GM21367 (cell line): Measurements from ENCODE around the gene NFATC3.
"Not testable (repeated sequence)": the region's sequence is repeated elsewhere in the genome, so short reads cannot be mapped to it uniquely, and the experiment has no call there.

Experiments used
- ATAC-seq: cut with Tn5 transposase; IDR thresholded peaks from one replicate; pipeline ENCODE4 v1.9.1; 2021; ENCODE audit not compliant: unreplicated experiment

Gene NFATC3

GRCh38 chr16:68115851-68116250, 30.7 kb downstream of the NFATC3 start:
- no peak for ATAC-seq

GRCh38 chr16:68116256-68116867, 31.2 kb downstream of the NFATC3 start:
- no peak for ATAC-seq

- ATAC-seq, result no peak
Measured at GRCh38 chr16:68117884-68118283, 32.7 kb downstream of the NFATC3 start.

DNA sequence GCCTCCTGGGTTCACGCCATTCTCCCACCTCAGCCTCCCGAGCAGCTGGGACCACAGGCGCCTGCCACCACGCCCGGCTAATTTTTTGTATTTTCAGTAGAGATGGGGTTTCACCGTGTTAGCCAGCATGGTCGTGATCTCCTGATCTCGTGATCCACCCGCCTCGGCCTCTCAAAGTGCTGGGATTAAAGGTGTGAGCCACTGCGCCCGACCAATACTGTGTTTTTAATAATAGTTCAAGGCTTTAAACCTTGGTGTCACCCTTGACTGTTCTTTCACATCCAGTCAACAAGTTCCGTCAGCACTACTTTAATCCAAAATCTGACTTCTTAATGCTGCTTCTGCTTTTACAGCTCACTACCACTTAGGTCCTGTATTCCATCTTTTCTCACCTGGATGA, 33.8 kb downstream of the NFATC3 start:
- ATAC-seq, result not testable (repeated sequence)

DNA sequence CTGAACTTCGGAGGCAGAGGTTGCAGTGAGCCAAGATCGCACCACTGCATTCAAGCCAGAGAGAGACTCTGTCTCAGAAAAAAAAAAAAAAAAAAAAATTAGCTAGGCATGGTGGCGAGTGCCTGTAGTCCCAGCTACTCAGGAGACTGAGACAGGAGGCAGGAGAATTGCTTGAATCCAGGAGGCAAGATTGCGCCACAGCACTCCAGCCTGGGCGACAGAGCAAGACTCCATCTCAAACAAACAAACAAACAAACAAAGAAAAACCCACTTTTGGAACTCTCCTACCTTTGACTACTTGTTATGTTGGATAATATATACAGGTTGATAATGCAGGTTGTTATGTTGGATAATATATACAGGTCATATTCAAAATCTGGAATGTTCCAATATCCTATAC, 35.3 kb downstream of the NFATC3 start:
- ATAC-seq, result not testable (repeated sequence)

DNA sequence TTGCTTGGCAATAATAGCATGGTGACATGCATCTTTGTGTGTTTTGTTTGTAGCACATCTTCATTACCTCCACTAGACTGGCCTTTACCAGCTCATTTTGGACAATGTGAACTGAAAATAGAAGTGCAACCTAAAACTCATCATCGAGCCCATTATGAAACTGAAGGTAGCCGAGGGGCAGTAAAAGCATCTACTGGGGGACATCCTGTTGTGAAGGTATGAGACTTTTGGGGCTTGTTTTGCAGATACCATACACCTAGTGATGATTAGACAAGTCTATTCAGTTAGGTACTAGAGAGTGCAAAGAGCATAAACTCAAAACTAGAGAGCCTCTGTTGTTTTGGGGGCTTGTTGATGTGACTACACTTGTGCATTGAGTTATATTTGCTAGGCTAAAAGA, 41.2 kb downstream of the NFATC3 start:
- no peak for ATAC-seq

DNA sequence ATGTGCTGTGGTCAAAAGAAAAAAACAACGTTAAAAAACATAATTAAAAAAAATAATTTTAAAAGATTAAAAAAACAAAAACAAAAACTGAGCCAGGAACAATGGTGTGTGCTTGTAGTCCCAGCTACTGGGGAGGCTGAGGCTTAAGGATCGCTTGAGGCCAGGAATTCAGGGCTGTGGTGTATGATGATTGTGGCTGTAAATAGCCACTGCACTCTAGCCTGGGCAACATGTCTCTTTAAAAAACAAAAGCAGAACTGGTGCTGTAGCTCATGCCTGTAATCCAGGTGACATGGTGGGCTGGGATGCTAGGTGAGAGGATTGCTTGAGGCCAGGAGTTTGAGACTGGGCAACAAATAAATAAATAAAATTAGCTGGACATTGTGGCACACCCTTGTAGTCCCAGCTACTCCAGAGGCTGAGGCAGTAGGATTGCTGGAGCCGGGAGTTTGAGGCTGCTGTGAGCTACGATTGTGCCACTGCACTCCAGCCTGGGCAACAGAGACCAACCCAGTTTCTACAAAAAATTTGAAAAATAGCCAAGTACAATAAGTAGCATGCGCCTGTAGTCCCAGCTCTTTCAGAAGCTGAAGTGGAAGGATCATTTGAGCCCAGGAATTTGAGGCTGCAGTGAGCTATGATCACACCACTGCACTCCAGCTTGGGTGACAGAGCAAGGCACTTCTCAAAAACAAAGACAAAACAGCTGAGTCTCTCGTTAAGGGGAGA, 43.6 kb downstream of the NFATC3 start:
- no peak for ATAC-seq

DNA sequence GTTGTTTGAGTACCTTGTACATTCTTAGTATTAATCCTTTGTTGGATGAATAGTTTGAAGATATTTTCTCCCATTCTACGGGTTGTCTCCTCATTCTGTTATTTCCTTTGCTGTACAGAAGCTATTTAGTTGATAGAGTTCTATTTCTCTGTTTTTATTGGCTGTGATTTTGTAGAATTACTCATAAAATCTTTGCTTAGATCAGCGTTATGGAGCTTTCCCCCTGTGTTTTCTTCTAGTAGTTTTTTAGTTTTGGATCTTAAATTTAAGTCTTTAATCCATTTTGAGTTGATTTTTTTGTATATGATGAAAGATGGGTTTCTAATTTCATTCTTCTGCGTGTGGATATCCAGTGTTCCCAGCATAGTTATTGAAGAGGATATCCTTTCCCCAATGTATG, 45.4 kb downstream of the NFATC3 start:
- ATAC-seq, result no peak

DNA sequence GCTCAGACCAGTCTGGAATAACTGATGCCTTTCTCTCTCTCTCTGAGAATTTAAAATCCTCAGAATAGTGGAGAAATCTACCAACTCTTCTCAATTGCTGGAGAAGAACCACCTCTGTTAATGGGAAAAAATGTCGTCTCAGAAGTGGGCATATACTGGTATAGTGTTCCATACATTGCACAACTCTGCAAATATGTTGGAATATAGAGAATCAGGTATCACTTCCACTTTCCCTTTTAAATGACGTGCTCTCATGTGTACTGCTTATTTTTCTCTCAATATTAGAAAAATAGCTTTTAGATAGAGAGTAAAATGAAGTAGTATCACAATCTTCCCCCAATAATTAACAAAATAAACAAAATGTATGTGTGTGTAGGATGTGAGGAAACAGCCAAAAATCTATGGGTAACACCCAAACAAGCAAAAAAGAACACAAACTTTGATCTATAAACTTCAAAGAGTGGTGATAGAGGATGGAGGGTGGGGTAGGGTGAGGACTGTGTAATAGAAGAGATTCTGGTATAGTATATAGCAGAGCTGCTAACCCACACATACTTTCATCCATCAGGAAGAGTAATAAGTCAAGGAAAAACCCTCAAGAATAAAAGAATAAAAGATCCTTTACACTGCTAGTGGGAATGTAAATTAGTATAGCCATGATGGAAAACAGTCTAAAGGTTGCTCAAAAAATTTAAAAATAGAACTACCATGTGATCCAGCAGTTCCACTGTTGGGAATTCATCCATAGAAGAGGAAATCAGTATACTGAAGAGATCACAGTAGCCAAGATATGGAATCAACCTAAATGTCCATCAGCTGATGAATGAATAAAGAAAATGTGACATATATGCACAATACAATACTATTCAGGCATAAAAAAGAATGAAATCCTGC, 46.9 kb downstream of the NFATC3 start:
- no peak for ATAC-seq

DNA sequence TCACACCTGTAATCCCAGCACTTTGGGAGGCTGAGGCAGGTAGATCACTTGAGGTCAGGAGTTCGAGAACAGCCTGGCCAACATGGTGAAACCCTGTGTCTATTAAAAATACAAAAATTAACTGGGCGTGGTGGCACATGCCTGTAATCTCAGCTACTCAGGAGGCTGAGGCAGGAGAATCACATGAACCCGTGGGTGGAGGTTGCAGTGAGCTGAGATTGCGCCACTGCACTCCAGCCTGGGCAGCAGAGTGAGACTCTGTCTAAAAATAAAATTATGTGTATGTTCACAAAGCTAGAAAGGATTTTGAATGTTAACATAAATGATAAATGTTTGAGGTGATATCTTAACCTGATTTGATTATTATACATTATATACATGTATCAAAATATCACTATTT, 47.8 kb downstream of the NFATC3 start:
- ATAC-seq, result not testable (repeated sequence)

- no peak for ATAC-seq
Measured at GRCh38 chr16:68134644-68135043, 49.5 kb downstream of the NFATC3 start.

DNA sequence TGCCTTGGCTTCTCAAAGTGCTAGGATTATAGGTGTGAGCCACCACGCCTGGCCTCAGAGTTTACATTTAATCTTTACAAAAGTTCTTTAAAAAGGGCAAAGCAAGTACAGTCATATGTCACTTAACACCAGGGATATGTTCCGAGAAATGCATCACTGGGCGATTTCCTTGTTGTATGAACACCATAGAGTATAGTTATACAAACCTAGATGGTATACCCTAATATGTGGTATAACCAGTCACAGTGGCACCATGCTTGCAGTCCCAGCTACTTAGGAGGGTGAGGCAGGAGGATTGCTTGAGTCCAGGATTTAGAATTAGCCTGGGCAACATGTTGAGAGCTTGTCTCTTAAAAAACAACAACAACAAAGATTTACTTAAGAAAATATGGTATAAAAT, 51.3 kb downstream of the NFATC3 start:
- no peak for ATAC-seq

- ATAC-seq, result no peak
Measured at GRCh38 chr16:68144008-68144407, 58.8 kb downstream of the NFATC3 start.

DNA sequence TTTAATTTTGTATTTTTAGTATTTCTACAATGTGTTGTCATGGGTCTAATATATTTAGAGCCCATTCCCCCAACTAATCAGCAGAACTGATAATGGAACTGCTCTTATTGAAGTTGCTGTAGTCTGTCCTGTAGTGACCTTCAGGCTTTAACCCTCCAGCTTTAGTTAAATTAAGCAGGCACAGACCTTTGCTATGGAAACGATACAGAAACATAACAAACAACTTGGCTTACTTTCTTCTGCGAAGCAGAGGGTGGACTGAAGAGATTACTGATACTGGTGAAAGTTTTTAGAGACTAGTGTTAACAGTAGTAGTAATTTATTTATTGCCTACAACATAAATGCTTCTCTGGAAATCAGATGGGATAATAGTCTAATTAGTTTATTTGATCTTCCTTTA, 61.4 kb downstream of the NFATC3 start:
- ATAC-seq, result no peak

DNA sequence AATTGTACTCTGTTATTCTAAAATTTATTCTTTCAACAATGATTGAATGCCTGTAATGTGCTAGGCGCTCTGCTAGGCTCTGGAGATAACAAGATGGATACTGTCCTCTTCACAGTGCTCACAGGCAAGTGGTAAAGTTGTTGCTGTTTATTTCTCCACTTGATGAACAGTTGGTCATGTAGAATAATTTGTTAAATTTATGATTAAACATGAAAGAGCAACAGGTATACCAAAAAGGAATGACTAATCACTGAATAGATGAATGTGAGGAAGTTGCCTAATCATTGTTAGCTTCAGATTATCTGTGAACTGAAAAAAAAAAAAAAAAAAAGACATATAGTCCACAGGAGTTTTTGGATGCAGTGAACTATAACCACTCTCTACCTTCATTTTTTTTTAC, 62.3 kb downstream of the NFATC3 start:
- no peak for ATAC-seq

- no peak for ATAC-seq
Measured at GRCh38 chr16:68149596-68149995, 64.4 kb downstream of the NFATC3 start.

GRCh38 chr16:68155425-68155824, 70.3 kb downstream of the NFATC3 start:
- ATAC-seq, result no peak

- no peak for ATAC-seq
Measured at GRCh38 chr16:68162413-68162812, 77.2 kb downstream of the NFATC3 start.

- ATAC-seq, result not testable (repeated sequence)
Measured at GRCh38 chr16:68163275-68163674, 78.1 kb downstream of the NFATC3 start.

DNA sequence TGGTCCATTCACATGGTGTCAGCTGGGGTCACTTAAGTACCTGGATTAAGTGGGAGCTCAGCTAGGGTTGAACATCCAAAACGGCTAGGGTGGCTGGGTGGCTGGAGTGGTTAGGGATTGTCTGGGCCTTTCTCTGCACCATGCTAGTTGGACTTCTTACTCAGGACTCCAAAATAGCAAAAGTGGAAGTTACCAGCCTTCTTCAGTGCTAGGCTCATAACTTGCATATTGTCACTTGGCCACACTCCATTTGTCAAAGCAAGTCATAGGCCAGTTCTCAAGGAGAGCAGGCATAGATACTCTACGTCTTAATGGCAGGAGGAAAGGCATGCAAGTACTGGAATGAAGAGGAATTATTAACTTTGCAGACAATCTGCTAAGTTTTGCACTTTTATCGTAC, 81.1 kb downstream of the NFATC3 start:
- ATAC-seq, result no peak

DNA sequence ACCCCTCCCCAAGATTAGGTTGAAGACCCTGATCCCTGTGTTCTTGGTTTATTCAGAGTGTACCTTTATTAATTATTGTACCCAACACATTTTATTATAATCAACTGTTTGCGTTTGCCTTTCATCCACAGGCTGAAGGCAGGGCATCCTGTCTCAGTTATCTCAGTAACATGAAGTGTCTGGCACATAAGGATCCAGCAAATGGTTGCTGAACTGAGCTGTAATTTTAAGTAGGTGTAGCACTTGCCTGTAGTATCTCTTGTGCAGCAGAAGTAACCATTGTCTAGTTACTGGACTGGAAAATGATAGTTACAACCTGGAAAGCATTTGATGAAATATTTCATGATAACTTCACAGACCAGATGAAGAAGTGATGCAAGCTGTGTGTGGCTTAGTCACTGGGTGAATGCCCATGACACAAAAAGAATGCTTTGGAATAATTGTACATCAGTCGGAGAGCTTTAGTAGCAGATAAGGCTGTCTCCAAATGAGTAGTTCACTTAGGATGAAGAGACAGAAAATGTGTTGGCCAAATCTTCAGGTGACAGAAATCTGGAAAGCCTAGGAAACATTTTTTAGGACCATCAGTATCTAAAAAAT, 94.1 kb downstream of the NFATC3 start:
- ATAC-seq, result no peak
